HepG2 (cell line): ENCODE measurements around the gene KCNK17. TPM values are rescaled to one million over a fixed set of nuclear protein-coding genes. Genes with fewer than 3 reads are reported as not detected.
A peak's percentile ranks its signal among the peaks of the same experiment; 100 is the strongest.

Experiments used
- ARID5B ChIP-seq: IDR thresholded peaks from 2 replicates; pipeline ENCODE4 v1.4.0; 2020; ENCODE audit warnings: mild to moderate bottlenecking, missing genetic modification reagents
- FOSL1 ChIP-seq: sonication (generic); formaldehyde crosslinking; IDR thresholded peaks from 2 replicates; pipeline ENCODE4 v1.9.0; 2021; ENCODE audit warnings: missing genetic modification reagents, borderline replicate concordance
- FOXK1 ChIP-seq: sonication (generic); formaldehyde crosslinking; IDR thresholded peaks from 2 replicates; pipeline ENCODE4 v1.4.0; 2020; ENCODE audit warnings: low read depth, missing genetic modification reagents, borderline replicate concordance
- NFKB2 ChIP-seq: sonication (generic); formaldehyde crosslinking; IDR thresholded peaks from 2 replicates; pipeline ENCODE4 v1.4.0; 2020; ENCODE audit warnings: missing genetic modification reagents, borderline replicate concordance
- PLRG1 ChIP-seq: fragments of 450-650 bp; conservative IDR thresholded peaks from 2 replicates; pipeline ENCODE4 v1.6.1; 2016
- TARDBP ChIP-seq: sonication (generic); formaldehyde crosslinking; IDR thresholded peaks from 2 replicates; pipeline ENCODE4 v1.8.0; 2022; ENCODE audit warnings: mild to moderate bottlenecking, missing genetic modification reagents
- TRIM24 ChIP-seq: sonication (generic); formaldehyde crosslinking; IDR thresholded peaks from 2 replicates; pipeline ENCODE4 v1.8.0; 2022; ENCODE audit warnings: mild to moderate bottlenecking, missing genetic modification reagents
- ZFP1 ChIP-seq: IDR thresholded peaks from 2 replicates; pipeline ENCODE4 v1.6.1; 2016
- ZMYM3 ChIP-seq: sonication (generic); formaldehyde crosslinking; IDR thresholded peaks from 2 replicates; pipeline ENCODE4 v1.5.1; 2020; ENCODE audit warnings: mild to moderate bottlenecking, missing genetic modification reagents
- ZNF703 ChIP-seq: sonication (generic); formaldehyde crosslinking; IDR thresholded peaks from 2 replicates; pipeline ENCODE4 v1.5.1; 2020; ENCODE audit warnings: missing genetic modification reagents, mild to moderate bottlenecking, moderate library complexity, borderline replicate concordance
- ZNF704 ChIP-seq: sonication (generic); formaldehyde crosslinking; IDR thresholded peaks from 2 replicates; pipeline ENCODE4 v1.8.1; 2023; ENCODE audit warnings: mild to moderate bottlenecking, inconsistent platforms, moderate library complexity, missing genetic modification reagents, borderline replicate concordance
- ZNF724P ChIP-seq: sonication (generic); formaldehyde crosslinking; IDR thresholded peaks from 2 replicates; pipeline ENCODE4 v1.8.0; 2022; ENCODE audit warnings: missing genetic modification reagents, borderline replicate concordance
- polyA plus RNA-seq, 8 experiments: library from polyadenylated mRNA; depleted of rRNA in 3 of 8; stranded (reverse) in 7 of 8; unstranded in 1 of 8; fragments of >200 nt; fragmentation: Illumina TruSeq in 4 of 8; extraction: Trizol in 4 of 8; gene quantifications; 2 replicates each; pipeline versions ENCODE4 v1.2.1 to v1.2.3, GENCODE V29; 2011 to 2016; ENCODE audit warnings: low read depth in 4 of 8, missing spikeins in 1 of 8, mixed read lengths in 1 of 8; ENCODE audit not compliant: insufficient read depth in 1 of 8
- total RNA-seq, 5 experiments: library from RNA; depleted of rRNA; stranded (reverse); fragments of >200 nt; fragmentation: Illumina TruSeq; extraction: Trizol; gene quantifications; 2 replicates each; pipeline ENCODE4 v1.2.3, GENCODE V29; 2016; ENCODE audit warnings: low read depth in 1 of 5
- TF ChIP-seq, protein P1 (sequence below): sonication (generic); formaldehyde crosslinking; IDR thresholded peaks from 2 replicates; pipeline ENCODE4 v1.8.0; 2023; ENCODE audit warnings: mild to moderate bottlenecking, missing genetic modification reagents
- TF ChIP-seq, protein P2 (sequence below): sonication (generic); formaldehyde crosslinking; IDR thresholded peaks from 2 replicates; pipeline ENCODE4 v1.5.1; 2020; ENCODE audit warnings: mild to moderate bottlenecking, moderate library complexity, missing genetic modification reagents
- TF ChIP-seq, protein P3 (sequence below): fragments of 450-650 bp; IDR thresholded peaks from 2 replicates; pipeline ENCODE4 v1.6.1; 2016
- TF ChIP-seq, protein P4 (sequence below): sonication (generic); formaldehyde crosslinking; conservative IDR thresholded peaks from 2 replicates; pipeline ENCODE4 v1.4.0; 2020; ENCODE audit warnings: missing genetic modification reagents

KCNK17 gene
- total and polyA plus RNA-seq, 2 of the 13 experiments (the other 11 are each of a cell fraction or from before 2014, with no cell fraction given) = not detected

DNA sequence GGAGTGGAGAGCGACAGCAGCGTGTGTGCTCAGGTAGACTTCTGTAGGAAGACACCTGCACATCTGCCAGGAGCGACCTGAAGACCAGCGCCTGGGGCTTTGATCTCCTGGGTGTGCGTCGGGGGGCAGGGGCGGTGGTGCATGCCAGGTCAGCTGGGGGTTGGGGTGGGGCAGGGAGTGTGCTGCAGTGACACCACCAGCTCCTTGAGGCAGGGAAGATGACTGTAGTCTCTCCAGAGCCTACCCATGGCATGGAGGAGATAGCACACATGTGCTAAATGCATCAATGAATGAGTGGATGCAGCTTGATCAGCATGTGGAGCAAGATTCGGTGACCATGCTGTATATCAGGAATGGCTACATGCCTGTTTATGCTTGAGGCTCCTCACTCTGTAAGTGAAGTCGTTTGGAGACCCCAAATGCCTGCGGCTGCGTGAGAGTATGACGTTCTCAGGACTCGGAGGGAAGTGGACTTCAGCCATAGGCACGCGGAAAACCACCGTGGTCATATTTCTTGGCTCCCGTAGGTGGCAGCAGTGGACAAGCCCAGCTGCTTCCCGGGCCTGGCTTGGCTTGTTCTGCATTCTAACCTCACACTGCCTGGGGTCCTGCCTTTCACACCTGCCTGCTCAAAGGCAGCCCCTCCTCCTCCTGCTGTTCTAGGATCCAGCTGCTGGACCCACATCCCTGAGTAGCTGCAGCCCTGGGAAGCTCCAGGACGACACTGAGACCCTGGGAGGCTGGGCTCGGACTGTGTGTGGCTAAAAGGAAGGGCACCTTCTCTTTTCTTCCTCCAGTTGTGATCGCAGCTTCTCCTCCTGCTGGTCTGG, 47.7 kb upstream of the KCNK17 start (continued):
- 0 out of 2 replicates have a peak, but pooled peaks have one; percentile 14 for TF ChIP-seq ARID5B (CRISPR knock-in tag)
- TF ChIP-seq TRIM24 = no peak
- TF ChIP-seq ZMYM3 (CRISPR knock-in tag) = no peak
- TF ChIP-seq, protein P1, sequence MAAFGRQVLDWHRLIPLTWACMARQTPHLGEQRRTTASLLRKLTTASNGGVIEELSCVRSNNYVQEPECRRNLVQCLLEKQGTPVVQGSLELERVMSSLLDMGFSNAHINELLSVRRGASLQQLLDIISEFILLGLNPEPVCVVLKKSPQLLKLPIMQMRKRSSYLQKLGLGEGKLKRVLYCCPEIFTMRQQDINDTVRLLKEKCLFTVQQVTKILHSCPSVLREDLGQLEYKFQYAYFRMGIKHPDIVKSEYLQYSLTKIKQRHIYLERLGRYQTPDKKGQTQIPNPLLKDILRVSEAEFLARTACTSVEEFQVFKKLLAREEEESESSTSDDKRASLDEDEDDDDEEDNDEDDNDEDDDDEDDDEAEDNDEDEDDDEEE (CRISPR knock-in tag) = no peak
- TF ChIP-seq FOSL1 (CRISPR knock-in tag) = no peak
- TF ChIP-seq, protein P2, sequence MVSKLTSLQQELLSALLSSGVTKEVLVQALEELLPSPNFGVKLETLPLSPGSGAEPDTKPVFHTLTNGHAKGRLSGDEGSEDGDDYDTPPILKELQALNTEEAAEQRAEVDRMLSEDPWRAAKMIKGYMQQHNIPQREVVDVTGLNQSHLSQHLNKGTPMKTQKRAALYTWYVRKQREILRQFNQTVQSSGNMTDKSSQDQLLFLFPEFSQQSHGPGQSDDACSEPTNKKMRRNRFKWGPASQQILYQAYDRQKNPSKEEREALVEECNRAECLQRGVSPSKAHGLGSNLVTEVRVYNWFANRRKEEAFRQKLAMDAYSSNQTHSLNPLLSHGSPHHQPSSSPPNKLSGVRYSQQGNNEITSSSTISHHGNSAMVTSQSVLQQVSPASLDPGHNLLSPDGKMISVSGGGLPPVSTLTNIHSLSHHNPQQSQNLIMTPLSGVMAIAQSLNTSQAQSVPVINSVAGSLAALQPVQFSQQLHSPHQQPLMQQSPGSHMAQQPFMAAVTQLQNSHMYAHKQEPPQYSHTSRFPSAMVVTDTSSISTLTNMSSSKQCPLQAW (CRISPR knock-in tag) = 0 out of 2 replicates have a peak, but pooled peaks have one; percentile 14
- TF ChIP-seq, protein P3, sequence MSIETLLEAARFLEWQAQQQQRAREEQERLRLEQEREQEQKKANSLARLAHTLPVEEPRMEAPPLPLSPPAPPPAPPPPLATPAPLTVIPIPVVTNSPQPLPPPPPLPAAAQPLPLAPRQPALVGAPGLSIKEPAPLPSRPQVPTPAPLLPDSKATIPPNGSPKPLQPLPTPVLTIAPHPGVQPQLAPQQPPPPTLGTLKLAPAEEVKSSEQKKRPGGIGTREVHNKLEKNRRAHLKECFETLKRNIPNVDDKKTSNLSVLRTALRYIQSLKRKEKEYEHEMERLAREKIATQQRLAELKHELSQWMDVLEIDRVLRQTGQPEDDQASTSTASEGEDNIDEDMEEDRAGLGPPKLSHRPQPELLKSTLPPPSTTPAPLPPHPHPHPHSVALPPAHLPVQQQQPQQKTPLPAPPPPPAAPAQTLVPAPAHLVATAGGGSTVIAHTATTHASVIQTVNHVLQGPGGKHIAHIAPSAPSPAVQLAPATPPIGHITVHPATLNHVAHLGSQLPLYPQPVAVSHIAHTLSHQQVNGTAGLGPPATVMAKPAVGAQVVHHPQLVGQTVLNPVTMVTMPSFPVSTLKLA = no peak
- TF ChIP-seq ZNF724P (CRISPR knock-in tag) = 0 out of 2 replicates have a peak, but pooled peaks have one; percentile 25
- no peak for TF ChIP-seq ZNF704
- no peak for TF ChIP-seq FOXK1 (CRISPR knock-in tag)
- no peak for TF ChIP-seq ZFP1 (CRISPR knock-in tag)
- TF ChIP-seq, protein P4, sequence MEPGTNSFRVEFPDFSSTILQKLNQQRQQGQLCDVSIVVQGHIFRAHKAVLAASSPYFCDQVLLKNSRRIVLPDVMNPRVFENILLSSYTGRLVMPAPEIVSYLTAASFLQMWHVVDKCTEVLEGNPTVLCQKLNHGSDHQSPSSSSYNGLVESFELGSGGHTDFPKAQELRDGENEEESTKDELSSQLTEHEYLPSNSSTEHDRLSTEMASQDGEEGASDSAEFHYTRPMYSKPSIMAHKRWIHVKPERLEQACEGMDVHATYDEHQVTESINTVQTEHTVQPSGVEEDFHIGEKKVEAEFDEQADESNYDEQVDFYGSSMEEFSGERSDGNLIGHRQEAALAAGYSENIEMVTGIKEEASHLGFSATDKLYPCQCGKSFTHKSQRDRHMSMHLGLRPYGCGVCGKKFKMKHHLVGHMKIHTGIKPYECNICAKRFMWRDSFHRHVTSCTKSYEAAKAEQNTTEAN (CRISPR knock-in tag) = no peak
- no peak for TF ChIP-seq NFKB2
- 0 out of 2 replicates have a peak, but pooled peaks have one; percentile 30 for TF ChIP-seq TARDBP (CRISPR knock-in tag)
- no peak for TF ChIP-seq ZNF703 (CRISPR knock-in tag)
- no peak for TF ChIP-seq PLRG1
